DOHH2 (cell line): ENCODE data around the gene ACOT4.

Experiments used
- H3F3A ChIP-seq: fragments of 200-600 bp; sonication (generic), shearing (Covaris generic); 2 replicates; pipeline ENCODE4 v1.6.0; 2016; ENCODE audit warnings: antibody characterized with exemption, mild to moderate bottlenecking; ENCODE audit not compliant: control insufficient read depth, insufficient read depth
- H3K27ac ChIP-seq: fragments of 200-600 bp; sonication (generic); 2 replicates; pipeline ENCODE4 v1.5.1; 2014; ENCODE audit warnings: low read depth, mild to moderate bottlenecking, low read length, moderate library complexity
- H3K27me3 ChIP-seq: fragments of 200-600 bp; sonication (generic); 2 replicates; pipeline ENCODE4 v1.6.1; 2014; ENCODE audit warnings: mild to moderate bottlenecking, low read length, mixed read lengths; ENCODE audit not compliant: control insufficient read depth
- H3K36me3 ChIP-seq: fragments of 200-600 bp; sonication (generic); 2 replicates; pipeline ENCODE4 v1.6.1; 2014; ENCODE audit warnings: mild to moderate bottlenecking, low read length, moderate library complexity, mixed read lengths; ENCODE audit not compliant: control insufficient read depth
- H3K4me1 ChIP-seq: fragments of 200-600 bp; sonication (generic); 2 replicates; pipeline ENCODE4 v1.6.1; 2014; ENCODE audit warnings: mild to moderate bottlenecking, low read length, mixed read lengths; ENCODE audit not compliant: control insufficient read depth
- H3K4me2 ChIP-seq: fragments of 200-600 bp; sonication (generic); 2 replicates; pipeline ENCODE4 v1.6.0; 2014; ENCODE audit warnings: mild to moderate bottlenecking, low read length, moderate library complexity
- H3K4me3 ChIP-seq: fragments of 200-600 bp; sonication (generic); 2 replicates; pipeline ENCODE4 v1.5.1; 2014; ENCODE audit warnings: mild to moderate bottlenecking, low read length, mixed read lengths
- H3K79me2 ChIP-seq: fragments of 200-600 bp; sonication (generic); 2 replicates; pipeline ENCODE4 v1.6.1; 2014; ENCODE audit warnings: mild to moderate bottlenecking, low read length, mixed read lengths; ENCODE audit not compliant: control insufficient read depth
- H3K9me2 ChIP-seq: fragments of 200-600 bp; sonication (generic); replicated peaks from 2 replicates; pipeline ENCODE4 v1.6.1; 2014; ENCODE audit warnings: mild to moderate bottlenecking, low read length, mixed read lengths; ENCODE audit not compliant: control insufficient read depth
- H3K9me3 ChIP-seq: fragments of 200-600 bp; sonication (generic); 2 replicates; pipeline ENCODE4 v1.6.1; 2014; ENCODE audit warnings: antibody characterized with exemption, low read length, mixed read lengths; ENCODE audit not compliant: control insufficient read depth, insufficient read depth
- H4K20me1 ChIP-seq: fragments of 200-600 bp; sonication (generic); 2 replicates; pipeline ENCODE4 v1.6.0; 2014; ENCODE audit warnings: low read depth, mild to moderate bottlenecking, antibody characterized with exemption, low read length, moderate library complexity; ENCODE audit not compliant: control insufficient read depth, insufficient read depth
- CTCF ChIP-seq: fragments of 200-600 bp; sonication (generic); IDR thresholded peaks from one replicate; pipeline ENCODE4 v1.5.1; 2014; ENCODE audit warnings: antibody characterized with exemption, mild to moderate bottlenecking, low read depth, low read length; ENCODE audit not compliant: poor library complexity, severe bottlenecking
- EZH2phosphoT487 ChIP-seq: fragments of 200-600 bp; sonication (generic); IDR thresholded peaks from 2 replicates; pipeline ENCODE4 v1.6.1; 2017; ENCODE audit warnings: borderline replicate concordance, mild to moderate bottlenecking, antibody characterized with exemption, low read length, moderate library complexity, mixed read lengths

The ACOT4 gene

GRCh38 chr14:73607241-73607640 lies 15.6 kb downstream of the ACOT4 start:
- H3K36me3 ChIP-seq = no peaks in the 10 kb centered on the region
- H3K4me1 ChIP-seq = peaks cover 3% of the 10 kb centered on the region; the same call in 1 of the 2 replicates
- H3F3A ChIP-seq = no peaks in the 10 kb centered on the region
- H3K27me3 ChIP-seq = peaks cover 23% of the 10 kb centered on the region
- H3K79me2 ChIP-seq = no peaks in the 10 kb centered on the region
- H3K9me3 ChIP-seq = no peaks in the 10 kb centered on the region
- H3K27ac ChIP-seq = no peak overlapping the region
- no peaks in the 10 kb centered on the region for H4K20me1 ChIP-seq
- H3K4me2 ChIP-seq = no peak overlapping the region
- no peak overlapping the region for H3K4me3 ChIP-seq
- TF ChIP-seq EZH2phosphoT487 (no peak), CTCF (no peak)
- H3K9me2 ChIP-seq = no peaks in the 10 kb centered on the region

GRCh38 chr14:73610687-73611086 lies 19.0 kb downstream of the ACOT4 start:
- Histone ChIP-seq H3K4me2 (no peak overlapping the region), H3K9me2 (no peaks in the 10 kb centered on the region), H4K20me1 (no peaks in the 10 kb centered on the region)

GRCh38 chr14:73612339-73613045 lies 20.8 kb downstream of the ACOT4 start, which contains the start of gene ACOT6:
Gene ACOT6 (plus strand): TSS chr14:73612517. CDS start chr14:73612572, 55 bp downstream.
- Histone ChIP-seq H3K27ac (no peak within 1 kb of the TSS), H3K79me2 (no peaks in the 10 kb centered on the region), H3K9me3 (no peaks in the 10 kb centered on the region), H3K9me2 (no peaks in the 10 kb centered on the region), H3K27me3 (peaks cover 32% of the 10 kb centered on the region), H3K4me3 (peak within 1 kb of the TSS; percentile 63), H3F3A (no peaks in the 10 kb centered on the region), H4K20me1 (no peaks in the 10 kb centered on the region), H3K36me3 (no peaks in the 10 kb centered on the region), H3K4me2 (peak within 1 kb of the TSS; percentile 65), H3K4me1 (peaks cover 4% of the 10 kb centered on the region; the same call in 1 of the 2 replicates)
- TF ChIP-seq EZH2phosphoT487 (no peak), CTCF (no peak)

More at GRCh38 chr14:73610687-73611086, 19.0 kb downstream of the ACOT4 start:
- Histone ChIP-seq H3K79me2 (no peaks in the 10 kb centered on the region), H3K9me3 (no peaks in the 10 kb centered on the region), H3K27me3 (peaks cover 32% of the 10 kb centered on the region), H3K27ac (no peak overlapping the region), H3K4me3 (no peak overlapping the region), H3F3A (no peaks in the 10 kb centered on the region), H3K4me1 (peaks cover 4% of the 10 kb centered on the region; the same call in 1 of the 2 replicates), H3K36me3 (no peaks in the 10 kb centered on the region)
- TF ChIP-seq CTCF (no peak), EZH2phosphoT487 (no peak)
